HG02678 (cell line): ENCODE measurements around the gene CD300LF.

Source experiments
- ATAC-seq: cut with Tn5 transposase; IDR thresholded peaks from one replicate; pipeline ENCODE4 v1.9.1; 2021; ENCODE audit warnings: mild to moderate bottlenecking, moderate library complexity; ENCODE audit not compliant: unreplicated experiment

CD300LF gene

DNA sequence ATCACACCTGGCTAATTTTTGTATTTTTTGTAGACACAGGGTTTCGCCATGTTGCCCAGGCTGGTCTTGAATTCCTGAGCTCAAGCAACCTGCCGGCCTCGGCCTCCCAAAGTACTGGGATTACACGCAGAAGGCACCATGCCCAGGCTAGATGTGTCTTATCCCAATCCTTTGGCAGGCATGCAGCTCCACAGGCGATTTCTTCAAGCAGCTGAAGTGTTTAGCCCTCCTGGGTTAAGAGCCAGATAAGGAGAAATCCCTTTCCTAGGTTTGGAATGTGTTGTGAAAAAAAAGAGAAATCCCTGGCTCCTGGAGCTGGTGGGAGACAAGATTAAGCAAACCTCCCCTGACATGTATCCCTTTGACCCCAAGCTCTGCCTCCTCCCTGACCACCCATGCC lies 33.7 kb upstream of the CD300LF start:
- no peak for ATAC-seq

DNA sequence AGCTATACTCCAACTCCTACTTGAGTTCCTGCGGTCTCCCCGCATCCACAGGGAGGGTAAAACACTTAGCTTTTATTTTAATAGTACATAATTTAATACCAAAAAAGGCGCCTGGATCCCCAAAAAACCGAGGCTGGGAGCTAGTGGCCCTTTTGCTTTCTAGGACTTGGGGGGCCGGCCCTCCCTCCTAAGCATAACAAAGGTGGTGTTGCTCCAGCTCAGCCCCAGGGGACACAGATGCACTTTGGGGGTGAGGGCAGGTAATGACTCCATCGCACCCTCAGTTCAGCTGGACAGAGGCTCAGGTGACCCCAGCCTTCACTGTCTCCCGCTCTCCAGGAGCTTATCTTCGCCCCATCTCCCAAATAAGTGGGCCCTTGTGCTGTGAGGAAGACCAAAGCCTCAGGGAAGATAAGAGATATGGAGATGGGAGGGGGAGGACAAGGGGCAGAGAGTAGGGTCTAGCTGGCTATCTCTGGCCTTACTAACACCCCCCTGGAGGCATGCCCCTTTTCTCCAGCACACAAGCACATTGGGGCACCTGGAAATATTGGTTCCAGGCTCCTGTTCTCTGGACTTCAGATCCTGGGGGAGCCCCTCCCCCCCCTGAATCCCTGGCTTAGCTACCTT lies 32.9 kb upstream of the CD300LF start:
- ATAC-seq, result no peak

- ATAC-seq, result no peak
These were observed 32.2 kb upstream of the CD300LF start for GRCh38 chr17:74744714-74745547.

GRCh38 chr17:74744349-74744713 lies 31.6 kb upstream of the CD300LF start:
- no peak for ATAC-seq

DNA sequence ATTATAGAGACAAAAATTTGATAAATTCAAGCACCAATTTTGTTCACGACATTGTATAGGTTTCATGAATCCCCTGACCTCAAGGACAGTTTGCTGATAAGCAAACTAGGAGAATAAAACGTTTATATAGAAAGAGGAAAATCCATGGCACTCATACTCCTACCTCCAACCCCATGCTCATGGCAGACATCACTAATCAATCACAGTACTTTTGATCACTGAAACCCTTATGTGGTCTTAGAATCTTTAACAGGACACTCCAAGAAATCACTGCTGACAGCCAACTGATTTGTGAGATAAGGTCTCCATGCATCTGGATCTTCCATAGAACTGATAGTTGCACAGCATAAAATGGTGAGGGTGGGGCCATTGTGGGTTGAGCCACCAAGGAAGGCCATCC lies 31.0 kb upstream of the CD300LF start:
- no peak for ATAC-seq

DNA sequence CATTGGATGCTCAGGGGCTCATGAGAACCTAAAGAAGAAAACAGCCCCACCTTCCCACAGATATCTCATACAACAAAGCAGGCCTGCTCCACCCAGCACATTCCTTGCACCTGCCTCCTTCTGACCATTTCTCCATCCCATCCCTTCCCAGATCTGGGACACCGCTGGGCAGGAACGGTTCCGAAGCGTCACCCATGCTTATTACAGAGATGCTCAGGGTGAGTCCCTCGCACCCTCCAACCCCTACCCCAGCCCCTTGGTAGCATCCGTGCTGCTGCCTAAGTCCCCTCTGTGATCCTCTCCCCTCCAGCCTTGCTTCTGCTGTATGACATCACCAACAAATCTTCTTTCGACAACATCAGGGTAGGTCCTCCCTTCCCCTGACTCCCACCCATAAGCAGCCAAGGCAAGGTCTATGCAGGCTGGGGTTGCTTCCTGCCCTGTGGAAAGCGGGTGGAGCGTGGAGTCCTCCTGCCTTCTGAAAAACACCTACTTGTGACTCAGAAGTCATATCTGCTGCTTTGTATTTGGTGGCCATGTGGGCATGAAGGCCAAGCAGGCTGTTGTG lies 30.3 kb upstream of the CD300LF start:
- no peak for ATAC-seq

- ATAC-seq, result peak; percentile 52
These were observed 29.4 kb upstream of the CD300LF start for GRCh38 chr17:74742153-74742515.

- no peak for ATAC-seq
These were observed 28.1 kb upstream of the CD300LF start for GRCh38 chr17:74740641-74741387.

DNA sequence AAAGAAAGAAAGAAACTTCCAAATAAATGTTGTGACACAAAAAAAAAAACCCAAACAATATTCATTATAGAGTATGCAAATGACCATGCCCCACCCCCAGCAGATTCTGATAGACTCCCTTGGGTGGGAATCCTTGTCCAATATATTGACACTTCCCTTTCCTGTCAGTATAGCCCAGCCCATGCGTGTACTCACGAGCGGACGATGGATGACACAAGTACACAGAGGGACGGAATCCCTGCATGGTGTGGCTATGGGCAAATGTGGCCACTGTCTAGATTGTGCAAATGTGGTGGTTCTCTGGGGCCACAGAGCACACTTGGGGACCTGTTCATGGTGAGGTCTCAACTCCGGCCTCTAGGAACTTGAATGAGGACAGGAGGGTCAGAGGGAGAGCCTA lies 27.4 kb upstream of the CD300LF start:
- no peak for ATAC-seq

DNA sequence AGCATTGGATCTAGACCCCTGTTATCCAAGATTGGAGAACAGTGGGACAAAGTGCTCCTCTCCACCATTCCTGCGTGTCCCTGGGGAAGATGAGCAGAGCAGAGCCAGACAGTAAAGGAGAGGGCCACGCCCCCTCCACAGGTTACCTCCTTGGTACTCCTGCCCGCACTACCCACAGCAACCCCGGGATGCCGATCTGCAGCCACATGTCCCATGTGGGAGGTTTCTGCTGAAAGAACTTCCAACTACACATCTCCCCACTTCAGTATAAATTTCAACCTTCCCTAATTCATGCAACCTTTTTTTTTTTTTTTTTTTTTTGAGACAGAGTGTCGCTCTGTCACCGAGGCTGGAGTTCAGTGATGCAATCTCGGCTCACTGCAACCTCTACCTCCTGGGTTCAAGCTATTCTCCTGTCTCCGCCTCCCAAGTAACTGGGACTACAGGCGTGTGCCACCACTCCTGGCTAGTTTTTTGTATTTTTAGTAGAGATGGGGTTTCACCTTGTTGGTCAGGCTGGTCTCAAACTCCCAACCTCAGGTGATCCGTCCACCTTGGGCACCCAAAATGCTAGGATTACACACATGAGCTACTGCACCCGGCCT lies 26.6 kb upstream of the CD300LF start:
- ATAC-seq, result no peak

GRCh38 chr17:74738051-74738996 lies 25.6 kb upstream of the CD300LF start:
- ATAC-seq, result peak; percentile 54

DNA sequence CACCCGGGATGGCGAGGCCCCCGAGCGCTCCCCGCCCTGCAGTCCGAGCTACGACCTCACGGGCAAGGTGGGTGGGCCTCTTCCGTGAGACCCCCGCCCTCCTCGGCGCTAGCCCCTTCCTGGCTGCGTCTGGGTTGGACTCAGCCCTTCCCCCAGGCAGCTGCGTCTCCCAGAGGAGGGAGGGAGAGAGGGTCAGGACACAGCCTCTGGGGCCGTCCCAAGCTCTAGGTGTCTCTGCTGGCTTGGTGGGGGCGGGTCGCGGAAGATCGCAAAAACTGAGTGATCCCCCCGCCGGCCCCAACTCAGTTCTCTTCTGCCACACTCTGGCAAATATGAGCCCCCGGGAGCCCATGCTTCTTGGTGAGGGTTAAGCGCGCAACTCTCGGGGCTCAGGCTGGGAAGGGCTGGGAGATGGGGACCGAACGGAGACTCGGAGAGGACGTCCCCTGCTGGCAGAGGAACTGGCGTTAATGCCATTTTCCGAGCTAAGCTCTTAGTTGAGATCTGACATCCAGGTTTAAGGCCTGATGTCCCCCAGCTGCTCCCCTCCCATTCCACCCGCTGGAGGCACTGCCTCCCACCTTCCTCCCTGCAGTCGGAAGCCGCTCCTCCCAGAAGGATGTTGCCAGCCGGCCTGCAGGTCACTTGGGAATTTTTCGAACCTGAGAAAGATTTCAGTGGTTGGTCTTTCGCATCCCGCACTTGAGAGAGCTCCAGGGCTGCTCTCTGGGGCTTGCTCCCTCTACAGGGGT lies 24.8 kb upstream of the CD300LF start:
- no peak for ATAC-seq

DNA sequence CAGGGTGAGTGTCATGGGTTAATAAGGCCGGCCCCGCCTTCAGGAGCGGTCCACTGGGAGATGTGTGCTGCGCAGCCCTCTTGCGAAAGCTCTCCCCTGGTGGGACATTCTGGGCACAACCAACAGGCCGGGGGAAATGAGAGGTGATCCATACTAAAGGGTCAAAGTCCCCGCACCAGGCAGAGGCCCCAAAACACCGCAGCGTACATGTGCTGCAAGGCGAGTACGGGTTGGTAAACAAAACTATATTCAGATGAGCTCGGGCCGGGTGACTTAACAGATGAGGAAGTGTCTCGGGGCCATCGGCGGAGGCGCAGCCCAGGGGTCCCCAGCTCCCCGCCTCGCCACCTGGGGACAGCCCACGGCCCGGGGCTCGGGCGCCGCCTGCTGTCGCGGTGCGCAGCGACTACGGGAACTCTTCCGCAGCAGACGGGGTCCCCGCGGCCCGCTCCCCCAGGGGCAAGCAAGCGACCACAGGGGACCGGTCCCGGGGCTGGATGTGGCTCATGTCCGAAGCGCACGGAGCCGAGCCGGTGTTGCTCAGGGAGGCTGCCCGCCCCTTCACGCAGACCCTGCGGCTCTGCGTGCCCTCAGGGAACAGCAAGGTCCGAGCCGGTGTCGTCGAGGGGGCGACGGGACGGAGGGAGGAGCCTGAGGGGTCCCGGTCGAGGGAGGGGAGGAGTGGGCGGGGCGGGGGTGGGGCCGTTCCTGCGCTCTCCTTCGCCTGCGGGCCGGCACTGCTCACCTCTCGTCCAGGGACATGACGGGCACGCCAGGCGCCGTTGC lies 24.0 kb upstream of the CD300LF start, which contains the start of gene RAB37:
Gene RAB37, plus strand, starts transcription at position 744 of the 786 bp plus-strand sequence. Its CDS starts 17 bp downstream, at position 761.
- ATAC-seq, result peak; percentile 39

- no peak for ATAC-seq
These were observed 21.5 kb upstream of the CD300LF start for GRCh38 chr17:74734256-74734655.

GRCh38 chr17:74733365-74734122 lies 20.8 kb upstream of the CD300LF start:
- no peak for ATAC-seq

DNA sequence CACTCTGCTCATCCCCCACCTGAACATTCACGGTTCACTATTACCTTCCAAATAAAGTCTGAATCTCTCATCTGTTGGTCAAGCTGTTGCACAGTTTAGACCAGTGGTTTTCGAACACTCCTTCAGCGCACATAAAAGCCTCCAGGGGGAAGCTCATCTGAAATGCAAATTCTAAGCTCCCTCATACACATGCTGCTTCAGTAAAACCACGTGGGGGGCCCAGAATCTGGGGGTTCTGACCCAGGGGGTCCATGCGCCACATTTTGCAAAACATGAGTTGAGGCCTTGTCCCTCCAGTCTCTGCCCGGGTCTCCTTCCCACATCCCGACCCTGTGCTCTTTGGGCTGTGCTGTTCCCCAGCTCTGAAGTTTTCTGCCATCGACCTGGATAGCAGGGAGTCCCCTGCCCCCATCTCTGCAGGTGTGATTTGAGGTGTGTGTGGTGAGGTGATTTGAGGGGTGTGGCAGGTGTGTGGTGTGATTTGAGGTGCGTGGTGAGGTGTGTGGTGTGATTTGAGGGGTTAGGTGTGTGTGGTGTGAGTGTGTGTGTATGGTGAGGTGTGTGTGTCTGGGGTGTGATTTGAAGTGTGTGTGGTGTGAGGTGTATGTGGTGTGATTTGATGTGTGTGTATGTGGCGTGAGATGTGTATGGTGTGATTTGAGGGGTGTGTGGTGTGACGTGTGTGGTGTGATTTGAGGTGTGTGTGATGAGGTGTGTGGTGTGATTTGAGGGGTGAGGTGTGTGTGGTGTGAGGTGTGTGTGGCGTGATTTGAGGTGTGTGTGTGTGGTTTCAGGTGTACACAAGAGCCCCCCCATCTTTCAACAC lies 19.5 kb upstream of the CD300LF start:
- no peak for ATAC-seq

DNA sequence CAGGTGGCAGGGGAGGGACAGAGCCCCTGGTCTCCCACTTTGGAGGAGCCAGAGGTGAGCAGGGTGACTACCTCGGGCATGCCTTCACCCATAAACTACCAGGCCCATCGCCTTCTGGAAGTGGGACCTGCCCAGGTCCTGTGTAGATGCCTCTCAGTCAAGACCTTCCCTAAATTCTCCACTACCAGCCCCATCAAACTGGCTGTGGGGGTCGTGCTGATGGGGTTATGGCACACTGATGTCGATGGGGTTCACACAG lies 18.6 kb upstream of the CD300LF start:
- ATAC-seq, result no peak
